ENCODE results near the gene NDEL1.

- TF ChIP-seq CTCF (IDR thresholded peaks at IDR 0.05; ENCODE audit: insufficient read depth, low read length, poor library complexity, severe bottlenecking) (no peak), EZH2phosphoT487 (conservative IDR thresholded peaks at IDR 0.05; ENCODE audit: low read length) (no peak)
Observed at GRCh38 chr17:8496081-8496480, 60.4 kb downstream of the NDEL1 start.

Data from SU-DHL-6 (cell line).